ENCODE measurements around the gene SNAP47. TPM values are rescaled to one million over a fixed set of nuclear protein-coding genes. Genes with fewer than 3 reads are reported as not detected.

SNAP47 gene
- total RNA-seq, 1 experiment from 2014 or later, result 39.4 TPM

DNA sequence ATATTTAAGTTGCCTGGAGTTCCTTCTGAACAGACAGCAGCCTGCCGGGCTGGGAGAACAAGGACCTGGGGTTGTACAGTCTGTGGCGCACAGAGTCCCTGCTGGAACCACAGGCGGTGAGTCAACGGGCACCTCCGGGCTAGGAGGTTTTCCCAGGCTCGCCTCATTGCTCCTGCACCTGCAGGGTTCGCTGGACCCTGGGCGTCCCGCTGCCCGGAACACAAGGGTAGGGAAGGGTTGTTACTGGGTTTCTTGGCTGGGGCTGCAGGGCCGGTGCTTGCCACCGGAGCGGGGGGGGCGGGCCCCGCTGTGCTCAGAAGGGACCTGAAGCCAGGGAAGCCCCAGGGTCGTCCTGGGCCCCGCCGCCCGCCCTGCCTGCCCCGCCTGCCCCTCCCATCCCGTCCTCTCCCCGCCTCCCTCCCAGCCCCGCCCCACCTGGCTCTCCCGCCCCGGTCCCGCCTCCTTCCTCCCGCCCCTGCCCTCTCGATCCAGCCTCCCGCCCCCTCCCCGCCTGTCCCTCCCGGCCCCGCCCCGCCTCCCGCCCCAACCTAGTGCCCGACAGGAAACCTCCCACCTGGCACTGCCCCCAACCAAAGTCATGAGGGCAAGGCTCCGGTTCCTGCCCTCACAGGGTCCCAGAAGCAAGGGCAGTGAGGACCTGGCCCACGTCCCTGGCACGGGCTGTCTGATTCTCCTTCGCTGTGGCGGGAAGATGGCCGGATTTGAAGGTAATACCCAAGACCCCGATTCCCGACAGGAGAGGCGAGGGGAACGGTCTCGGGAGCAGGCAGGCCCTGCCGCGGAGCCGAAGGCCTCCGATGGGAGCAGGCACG lies 7.0 kb upstream of the SNAP47 start:
- peaks cover 8% of the 10 kb centered on the region for H3K4me1 Mint-ChIP-seq (ENCODE audit: low read depth, unreplicated experiment)
- no peaks in the 10 kb centered on the region for H3K27me3 Mint-ChIP-seq (ENCODE audit: unreplicated experiment)
- peak; percentile 85 for DNase-seq
- peak overlapping the region; percentile 78 for H3K27ac Mint-ChIP-seq (ENCODE audit: unreplicated experiment)
- no TSS peak for BruUV-seq (replicated peaks)
- peaks cover 4% of the 10 kb centered on the region for H3K9me3 Mint-ChIP-seq (ENCODE audit: low read depth, unreplicated experiment)
- H3K36me3 Mint-ChIP-seq (ENCODE audit: insufficient read depth, unreplicated experiment), result peaks cover 54% of the 10 kb centered on the region
- intact Hi-C loops (cut with micrococcal nuclease; ENCODE audit: unreplicated experiment), result loop anchor here (1.0 to 5.0 kb wide), 2 partner anchors 166 to 247 kb away; partner anchors contain the start of gene ZNF678
- TF ChIP-seq, protein P1, sequence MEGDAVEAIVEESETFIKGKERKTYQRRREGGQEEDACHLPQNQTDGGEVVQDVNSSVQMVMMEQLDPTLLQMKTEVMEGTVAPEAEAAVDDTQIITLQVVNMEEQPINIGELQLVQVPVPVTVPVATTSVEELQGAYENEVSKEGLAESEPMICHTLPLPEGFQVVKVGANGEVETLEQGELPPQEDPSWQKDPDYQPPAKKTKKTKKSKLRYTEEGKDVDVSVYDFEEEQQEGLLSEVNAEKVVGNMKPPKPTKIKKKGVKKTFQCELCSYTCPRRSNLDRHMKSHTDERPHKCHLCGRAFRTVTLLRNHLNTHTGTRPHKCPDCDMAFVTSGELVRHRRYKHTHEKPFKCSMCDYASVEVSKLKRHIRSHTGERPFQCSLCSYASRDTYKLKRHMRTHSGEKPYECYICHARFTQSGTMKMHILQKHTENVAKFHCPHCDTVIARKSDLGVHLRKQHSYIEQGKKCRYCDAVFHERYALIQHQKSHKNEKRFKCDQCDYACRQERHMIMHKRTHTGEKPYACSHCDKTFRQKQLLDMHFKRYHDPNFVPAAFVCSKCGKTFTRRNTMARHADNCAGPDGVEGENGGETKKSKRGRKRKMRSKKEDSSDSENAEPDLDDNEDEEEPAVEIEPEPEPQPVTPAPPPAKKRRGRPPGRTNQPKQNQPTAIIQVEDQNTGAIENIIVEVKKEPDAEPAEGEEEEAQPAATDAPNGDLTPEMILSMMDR (IDR thresholded peaks at IDR 0.05; ENCODE audit: unreplicated experiment), result no peak
- CTCF ChIA-PET, result no interaction called here
- peak overlapping the region; percentile 79 for H3K4me3 Mint-ChIP-seq (ENCODE audit: low read depth, unreplicated experiment)

DNA sequence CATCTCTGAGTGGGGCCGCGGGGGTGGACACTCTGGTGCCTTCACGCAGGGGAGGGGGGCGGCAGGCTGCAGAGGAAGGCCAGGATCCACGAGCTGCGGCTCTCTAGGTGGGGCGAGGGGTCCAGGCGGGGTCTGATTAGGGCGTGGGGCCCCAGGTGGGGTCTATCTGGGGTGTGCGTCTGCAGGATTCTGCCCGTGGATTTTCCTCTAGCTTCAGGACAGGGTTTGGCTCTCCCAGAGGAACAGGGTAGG lies 6.4 kb upstream of the SNAP47 start:
- H3K27me3 Mint-ChIP-seq (ENCODE audit: unreplicated experiment), result no peaks in the 10 kb centered on the region
- no TSS peak for BruUV-seq (replicated peaks)
- H3K36me3 Mint-ChIP-seq (ENCODE audit: insufficient read depth, unreplicated experiment), result peaks cover 60% of the 10 kb centered on the region
- peaks cover 8% of the 10 kb centered on the region for H3K4me1 Mint-ChIP-seq (ENCODE audit: low read depth, unreplicated experiment)
- H3K9me3 Mint-ChIP-seq (ENCODE audit: low read depth, unreplicated experiment), result peaks cover 4% of the 10 kb centered on the region
- DNase-seq, result no peak
- CTCF ChIA-PET, result interaction anchor here (0.6 kb wide), 1 partner anchor 66 kb away, joined by 8 read pairs; no protein-coding TSS in a partner anchor
- intact Hi-C loops (cut with micrococcal nuclease; ENCODE audit: unreplicated experiment), result loop anchor here (1.0 to 5.0 kb wide), 2 partner anchors 167 to 248 kb away; partner anchors contain the start of gene ZNF678
- H3K27ac Mint-ChIP-seq (ENCODE audit: unreplicated experiment), result peak overlapping the region; percentile 78
- TF ChIP-seq, protein P1 (IDR thresholded peaks at IDR 0.05; ENCODE audit: unreplicated experiment), result no peak
- H3K4me3 Mint-ChIP-seq (ENCODE audit: low read depth, unreplicated experiment), result peak overlapping the region; percentile 79

DNA sequence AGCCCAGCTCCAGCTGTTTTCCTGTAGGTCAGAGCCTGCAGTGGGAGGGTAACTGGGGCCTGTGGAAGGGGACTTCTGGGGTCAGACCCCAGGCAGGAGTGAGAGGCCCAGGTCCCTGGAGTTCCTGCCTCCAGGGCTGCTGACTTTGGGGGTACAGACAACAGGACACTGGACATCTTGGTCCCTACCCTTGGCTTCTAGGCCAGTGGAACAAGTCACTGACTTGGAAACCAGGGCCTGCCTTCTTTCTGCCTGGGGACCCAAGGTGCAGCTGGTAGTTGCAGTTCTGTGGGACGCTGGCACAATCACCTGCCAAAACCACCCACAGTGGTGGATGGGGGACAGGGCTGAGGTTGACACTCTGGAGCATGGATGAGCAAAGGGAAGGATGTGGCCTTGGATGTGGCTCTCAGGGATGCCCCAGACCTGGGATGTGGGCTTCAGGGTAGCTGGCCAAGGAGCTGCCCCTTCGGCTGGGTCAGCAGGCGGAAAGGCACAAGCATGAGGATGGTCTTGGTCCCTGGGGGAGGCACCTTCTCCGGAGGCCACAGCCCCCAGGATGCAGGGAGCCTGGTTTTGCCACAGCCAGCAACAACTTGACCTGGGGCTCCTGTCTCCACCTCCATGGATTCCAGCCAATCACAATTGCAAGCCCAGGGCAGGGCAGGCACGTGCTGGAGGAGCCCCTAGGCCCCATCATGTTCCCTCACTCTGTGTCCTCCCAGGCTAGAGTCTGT lies 5.9 kb upstream of the SNAP47 start:
- Mint-ChIP-seq H3K9me3 (ENCODE audit: low read depth, unreplicated experiment) (peaks cover 1% of the 10 kb centered on the region), H3K4me1 (ENCODE audit: low read depth, unreplicated experiment) (peaks cover 8% of the 10 kb centered on the region), H3K27ac (ENCODE audit: unreplicated experiment) (peak overlapping the region; percentile 78), H3K36me3 (ENCODE audit: insufficient read depth, unreplicated experiment) (peaks cover 64% of the 10 kb centered on the region), H3K4me3 (ENCODE audit: low read depth, unreplicated experiment) (peak overlapping the region; percentile 79), H3K27me3 (ENCODE audit: unreplicated experiment) (no peaks in the 10 kb centered on the region)
- no TSS peak for BruUV-seq (replicated peaks)
- intact Hi-C loops (cut with micrococcal nuclease; ENCODE audit: unreplicated experiment), result loop anchor here (5.0 kb wide), 1 partner anchor 167 kb away; the partner anchor contains the start of gene ZNF678
- TF ChIP-seq, protein P1 (IDR thresholded peaks at IDR 0.05; ENCODE audit: unreplicated experiment), result no peak
- CTCF ChIA-PET, result interaction anchor here (0.6 kb wide), 1 partner anchor 66 kb away, joined by 8 read pairs; no protein-coding TSS in a partner anchor
- DNase-seq, result peak; percentile 19

DNA sequence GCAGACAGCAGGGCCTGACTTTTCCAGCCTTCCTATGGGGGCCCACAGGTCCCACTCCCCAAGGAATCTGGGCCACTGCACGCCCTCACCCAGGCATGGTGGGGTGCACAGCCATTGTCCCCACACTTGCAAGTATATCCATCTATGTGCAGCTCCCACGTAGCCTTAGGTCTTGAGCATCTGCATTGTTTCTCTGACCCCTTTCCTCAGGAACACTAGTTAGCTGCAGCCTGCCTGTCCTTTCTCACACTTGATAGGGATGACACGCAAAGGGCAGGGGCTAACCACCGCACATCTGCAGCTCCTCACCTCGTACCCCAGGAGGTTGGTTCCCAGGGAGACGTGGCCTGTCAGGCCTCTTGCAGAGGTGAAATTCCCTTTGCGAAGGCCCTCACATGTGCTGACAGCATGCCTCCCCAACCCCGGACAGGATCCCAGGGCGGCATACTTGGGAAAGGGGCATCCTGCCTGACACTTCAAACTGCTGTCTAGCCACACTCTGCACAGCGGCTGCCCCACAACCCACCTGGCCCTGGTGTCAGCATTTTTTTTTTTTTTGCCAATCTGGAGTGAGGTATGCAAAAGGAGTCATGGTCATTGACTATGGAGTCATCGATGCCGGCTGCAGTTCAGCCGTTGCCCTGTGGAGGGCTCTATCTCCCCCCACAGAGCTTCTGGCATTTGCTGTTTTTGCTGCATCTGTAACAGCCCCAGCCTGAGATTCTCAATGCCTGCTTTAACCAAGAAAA lies 5.2 kb upstream of the SNAP47 start:
- no peaks in the 10 kb centered on the region for H3K9me3 Mint-ChIP-seq (ENCODE audit: low read depth, unreplicated experiment)
- H3K4me1 Mint-ChIP-seq (ENCODE audit: low read depth, unreplicated experiment), result peaks cover 8% of the 10 kb centered on the region
- H3K27ac Mint-ChIP-seq (ENCODE audit: unreplicated experiment), result peak overlapping the region; percentile 78
- peaks cover 68% of the 10 kb centered on the region for H3K36me3 Mint-ChIP-seq (ENCODE audit: insufficient read depth, unreplicated experiment)
- TF ChIP-seq, protein P1 (IDR thresholded peaks at IDR 0.05; ENCODE audit: unreplicated experiment), result peak; percentile 64
- BruUV-seq (replicated peaks), result no TSS peak
- no peaks in the 10 kb centered on the region for H3K27me3 Mint-ChIP-seq (ENCODE audit: unreplicated experiment)
- CTCF ChIA-PET, result interaction anchor here (0.7 kb wide), 1 partner anchor 66 kb away, joined by 3 read pairs; no protein-coding TSS in a partner anchor
- intact Hi-C loops (cut with micrococcal nuclease; ENCODE audit: unreplicated experiment), result loop anchor here (5.0 kb wide), 1 partner anchor 168 kb away; the partner anchor contains the start of gene ZNF678
- peak; percentile 59 for DNase-seq
- peak overlapping the region; percentile 79 for H3K4me3 Mint-ChIP-seq (ENCODE audit: low read depth, unreplicated experiment)

Data from Calu3 (cell line).